Tibial artery (tissue), 4 donors: Measurements from ENCODE around the gene CPLANE1.
"Not testable (repeated sequence)": the region's sequence is repeated elsewhere in the genome, so short reads cannot be mapped to it uniquely, and the experiment has no call there.

Source experiments
- DNase-seq, 2 donors: peaks; one replicate each; pipeline ENCODE4 v3.0.0-alpha.2; 2019
- H3K27ac ChIP-seq, 2 donors: fragments of 200-600 bp; sonication (generic) in 1 of 2; 1 replicate in 1 of 2; 2 replicates in 1 of 2; pipeline ENCODE4 v1.5.1; 2018 to 2019; ENCODE audit warnings: mild to moderate bottlenecking in 1 of 2
- H3K27me3 ChIP-seq, 2 donors: fragments of 200-600 bp; sonication (generic) in 1 of 2; one replicate each; pipeline versions ENCODE4 v1.5.1 to v1.6.0; 2016 to 2019
- H3K36me3 ChIP-seq, 3 donors: fragments of 200-600 bp; sonication (generic) in 2 of 3; one replicate each; pipeline ENCODE4 v1.5.1; 2016 to 2019; ENCODE audit warnings: mild to moderate bottlenecking in 2 of 3
- H3K4me1 ChIP-seq, 4 donors: fragments of 200-600 bp; sonication (generic) in 2 of 4; 1 replicate in 3 of 4; 2 replicates in 1 of 4; pipeline ENCODE4 v1.5.1; 2016 to 2019
- H3K4me3 ChIP-seq, 2 donors: fragments of 200-600 bp; sonication (generic) in 1 of 2; 1 replicate in 1 of 2; 2 replicates in 1 of 2; pipeline ENCODE4 v1.5.1; 2018 to 2019; ENCODE audit warnings: mild to moderate bottlenecking in 2 of 2
- H3K9me3 ChIP-seq, 3 donors: fragments of 200-600 bp; sonication (generic) in 1 of 3; one replicate each; pipeline ENCODE4 v1.5.1; 2016 to 2019
- intact Hi-C: fragments of 100-400 bp; cut with DNase I; formaldehyde crosslinking; loops from one replicate; pipeline ENCODE4 v1.15.0; 2023; ENCODE audit warnings: low total_unique reads
- TF ChIP-seq, protein P1 (sequence below), 2 experiments: fragments of 200-600 bp in 1 of 2; fragments of 450-650 bp in 1 of 2; IDR thresholded peaks; one replicate each; pipeline ENCODE4 v1.5.1; 2017 to 2019; ENCODE audit warnings: antibody characterized with exemption in 2 of 2, mild to moderate bottlenecking in 1 of 2, moderate library complexity in 1 of 2

The CPLANE1 gene

DNA sequence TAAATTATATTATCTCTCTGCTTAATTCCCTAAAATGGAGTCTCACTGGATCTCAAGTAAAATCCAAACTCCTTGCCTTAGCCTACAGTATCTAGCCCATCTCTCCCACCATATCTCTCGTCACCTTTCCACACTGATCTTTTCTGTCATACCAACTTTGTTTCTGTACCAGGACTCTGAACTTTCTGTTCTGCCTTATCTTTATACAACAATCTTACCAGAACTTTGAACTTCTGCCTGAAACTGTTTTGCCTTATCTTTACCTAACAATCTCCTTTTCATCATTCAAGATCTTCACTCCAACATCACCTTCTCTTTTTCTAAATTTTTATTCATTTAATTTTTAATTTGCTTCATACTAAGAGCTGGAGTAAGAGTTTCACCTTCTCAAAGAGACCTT is 139.0 kb downstream of the CPLANE1 start:
- no peak for DNase-seq
- Histone ChIP-seq H3K9me3 (peaks cover 0 to 7% (median 0%) of the 10 kb centered on the region in 3 donors), H3K27me3 (no peaks in the 10 kb centered on the region), H3K36me3 (peaks cover 80 to 97% (median 90%) of the 10 kb centered on the region in 3 donors), H3K4me3 (no peak overlapping the region), H3K4me1 (no peaks in the 10 kb centered on the region), H3K27ac (no peak overlapping the region)
- TF ChIP-seq, protein P1, sequence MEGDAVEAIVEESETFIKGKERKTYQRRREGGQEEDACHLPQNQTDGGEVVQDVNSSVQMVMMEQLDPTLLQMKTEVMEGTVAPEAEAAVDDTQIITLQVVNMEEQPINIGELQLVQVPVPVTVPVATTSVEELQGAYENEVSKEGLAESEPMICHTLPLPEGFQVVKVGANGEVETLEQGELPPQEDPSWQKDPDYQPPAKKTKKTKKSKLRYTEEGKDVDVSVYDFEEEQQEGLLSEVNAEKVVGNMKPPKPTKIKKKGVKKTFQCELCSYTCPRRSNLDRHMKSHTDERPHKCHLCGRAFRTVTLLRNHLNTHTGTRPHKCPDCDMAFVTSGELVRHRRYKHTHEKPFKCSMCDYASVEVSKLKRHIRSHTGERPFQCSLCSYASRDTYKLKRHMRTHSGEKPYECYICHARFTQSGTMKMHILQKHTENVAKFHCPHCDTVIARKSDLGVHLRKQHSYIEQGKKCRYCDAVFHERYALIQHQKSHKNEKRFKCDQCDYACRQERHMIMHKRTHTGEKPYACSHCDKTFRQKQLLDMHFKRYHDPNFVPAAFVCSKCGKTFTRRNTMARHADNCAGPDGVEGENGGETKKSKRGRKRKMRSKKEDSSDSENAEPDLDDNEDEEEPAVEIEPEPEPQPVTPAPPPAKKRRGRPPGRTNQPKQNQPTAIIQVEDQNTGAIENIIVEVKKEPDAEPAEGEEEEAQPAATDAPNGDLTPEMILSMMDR (IDR thresholded peaks at IDR 0.05), result no peak
- intact Hi-C loops, result no loop called here

DNA sequence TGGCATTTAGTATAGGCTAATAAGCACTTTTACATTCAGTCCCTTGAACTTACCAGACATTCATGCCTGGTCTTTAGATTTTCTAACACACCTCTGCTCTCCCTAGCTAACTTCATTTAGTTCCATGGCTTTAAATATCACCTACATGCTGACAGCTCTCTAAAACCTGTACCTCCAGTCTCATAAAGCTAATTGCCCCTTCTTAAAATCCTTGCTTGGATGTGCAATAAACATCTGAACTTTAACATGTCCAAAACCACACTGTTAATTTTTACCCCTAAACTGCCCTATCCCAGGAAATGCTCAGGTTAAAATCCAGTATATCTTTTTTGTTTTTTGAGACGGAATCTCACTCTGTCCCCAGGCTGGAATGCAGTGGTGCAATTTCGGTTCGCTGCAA is 139.8 kb downstream of the CPLANE1 start:
- TF ChIP-seq, protein P1 (IDR thresholded peaks at IDR 0.05), result no peak
- Histone ChIP-seq H3K27ac (no peak overlapping the region), H3K36me3 (peaks cover 81 to 97% (median 90%) of the 10 kb centered on the region in 3 donors)

DNA sequence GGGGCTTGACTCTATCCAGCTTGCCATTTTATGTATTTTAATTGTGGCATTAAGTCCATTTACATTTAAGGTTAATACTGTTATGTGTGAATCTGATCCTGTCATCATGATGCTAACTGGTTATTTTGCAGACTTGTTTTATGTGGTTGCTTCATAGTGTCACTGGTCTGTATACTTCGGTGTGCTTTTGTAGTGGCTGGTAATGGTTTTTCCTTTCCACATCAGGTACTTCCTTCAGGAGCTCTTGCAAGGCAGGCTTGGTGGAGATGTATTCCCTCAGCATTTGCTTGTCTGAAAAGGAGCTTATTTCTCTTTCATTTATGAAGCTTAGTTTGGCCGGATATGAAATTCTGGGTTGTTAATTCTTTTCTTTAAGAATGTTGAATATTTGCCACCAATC is 145.9 kb downstream of the CPLANE1 start:
- H3K4me3 ChIP-seq, result no peak overlapping the region
- H3K27me3 ChIP-seq, result no peaks in the 10 kb centered on the region
- peaks cover 0 to 37% (median 12%) of the 10 kb centered on the region in 3 donors for H3K9me3 ChIP-seq
- no peaks in the 10 kb centered on the region for H3K4me1 ChIP-seq
- peaks cover 44 to 51% (median 46%) of the 10 kb centered on the region in 3 donors for H3K36me3 ChIP-seq
- TF ChIP-seq, protein P1 (IDR thresholded peaks at IDR 0.05), result no peak
- intact Hi-C loops, result no loop called here
- no peak for DNase-seq
- H3K27ac ChIP-seq, result no peak overlapping the region

More for the DNA sequence above, 139.8 kb downstream of the CPLANE1 start:
- Histone ChIP-seq H3K4me3 (no peak overlapping the region), H3K4me1 (no peaks in the 10 kb centered on the region), H3K27me3 (no peaks in the 10 kb centered on the region), H3K9me3 (peaks cover 0 to 7% (median 0%) of the 10 kb centered on the region in 3 donors)
- DNase-seq, result no peak
- intact Hi-C loops, result no loop called here

DNA sequence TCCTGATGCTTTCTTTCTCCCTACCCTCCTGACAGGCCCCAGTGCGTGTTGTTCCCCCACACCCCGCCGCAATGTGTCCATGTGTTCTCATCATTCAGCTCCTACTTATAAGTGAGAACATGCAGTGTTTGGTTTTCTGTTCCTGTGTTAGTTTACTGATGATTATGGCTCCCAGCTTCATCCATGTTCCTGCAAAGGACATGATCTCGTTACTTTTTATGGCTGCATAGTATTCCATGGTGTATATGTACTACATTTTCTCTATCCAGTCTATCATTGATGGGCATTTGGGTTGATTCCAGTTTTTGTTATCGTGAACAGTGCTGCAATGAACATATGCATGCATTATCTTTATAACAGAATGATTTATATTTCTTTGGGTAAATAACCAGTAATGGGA is 149.9 kb downstream of the CPLANE1 start:
- H3K4me3 ChIP-seq, H3K27ac ChIP-seq, intact Hi-C loops, DNase-seq, H3K27me3 ChIP-seq, H3K4me1 ChIP-seq: not testable (repeated sequence)
- H3K9me3 ChIP-seq, result peaks cover 0 to 38% (median 24%) of the 10 kb centered on the region in 3 donors
- H3K36me3 ChIP-seq, result peaks cover 8 to 13% (median 11%) of the 10 kb centered on the region in 3 donors

DNA sequence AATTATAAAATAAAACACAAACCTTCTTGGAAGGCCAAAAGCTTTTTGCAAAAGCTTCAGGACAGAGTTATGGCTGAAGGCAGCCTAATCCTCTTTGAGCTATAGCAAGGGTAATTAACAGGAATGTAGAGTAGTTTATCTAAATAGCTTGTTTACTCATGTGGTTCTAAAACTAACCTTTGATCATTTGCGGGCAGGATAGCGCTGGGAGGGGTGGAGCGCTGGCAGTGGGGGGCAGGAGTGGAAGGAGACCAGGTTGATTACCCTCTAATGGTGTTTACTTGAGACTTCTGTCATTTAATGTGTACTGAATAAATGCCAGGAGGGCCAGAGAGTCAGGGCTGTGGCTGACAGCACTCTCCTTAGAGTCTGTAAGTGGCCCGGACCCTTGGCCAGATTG is 155.4 kb downstream of the CPLANE1 start:
- H3K4me3 ChIP-seq, H3K4me1 ChIP-seq, H3K36me3 ChIP-seq, H3K27me3 ChIP-seq, intact Hi-C loops, H3K27ac ChIP-seq, DNase-seq: not testable (repeated sequence)
- H3K9me3 ChIP-seq, result peaks cover 0 to 12% (median 8%) of the 10 kb centered on the region in 3 donors

DNA sequence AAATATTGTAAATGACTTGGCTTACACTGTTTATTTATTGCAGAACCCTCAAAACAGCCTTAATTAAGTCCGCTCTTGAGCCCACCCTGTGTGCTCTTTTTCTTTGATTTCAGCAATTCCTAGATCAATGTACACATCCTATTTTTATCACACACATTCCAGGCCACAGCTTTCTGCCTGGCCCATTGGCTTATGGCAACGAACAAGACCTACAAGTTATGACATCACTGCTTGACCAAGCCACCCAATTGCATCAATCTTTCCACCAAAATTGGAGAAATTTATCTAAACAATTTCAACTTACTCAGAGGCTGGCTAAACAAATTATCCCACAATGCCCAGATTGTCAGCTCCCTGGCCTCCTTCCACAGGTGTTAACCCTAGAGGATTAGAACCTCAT is 158.4 kb downstream of the CPLANE1 start:
- no peak overlapping the region for H3K4me3 ChIP-seq
- H3K27ac ChIP-seq, result no peak overlapping the region
- no peak for DNase-seq
- intact Hi-C loops, result no loop called here
- TF ChIP-seq, protein P1 (IDR thresholded peaks at IDR 0.05), result no peak
- H3K4me1 ChIP-seq, result no peaks in the 10 kb centered on the region
- H3K9me3 ChIP-seq, result no peaks in the 10 kb centered on the region
- peaks cover 0 to 18% (median 13%) of the 10 kb centered on the region in 3 donors for H3K36me3 ChIP-seq
- no peaks in the 10 kb centered on the region for H3K27me3 ChIP-seq
